NOMO-1 treated with DMSO at 0.1 percent for 48 hours (cell line): ENCODE measurements around the gene LPIN2.
A peak's percentile ranks its signal among the peaks of the same experiment; 100 is the strongest.
"Not testable (repeated sequence)": the region's sequence is repeated elsewhere in the genome, so short reads cannot be mapped to it uniquely, and the experiment has no call there.

Experiments
- DNase-seq: peaks from one replicate; lab custom pipeline; 2025; ENCODE audit not compliant: unreplicated experiment; lab: John Stamatoyannopoulos, UW

The LPIN2 gene

DNA sequence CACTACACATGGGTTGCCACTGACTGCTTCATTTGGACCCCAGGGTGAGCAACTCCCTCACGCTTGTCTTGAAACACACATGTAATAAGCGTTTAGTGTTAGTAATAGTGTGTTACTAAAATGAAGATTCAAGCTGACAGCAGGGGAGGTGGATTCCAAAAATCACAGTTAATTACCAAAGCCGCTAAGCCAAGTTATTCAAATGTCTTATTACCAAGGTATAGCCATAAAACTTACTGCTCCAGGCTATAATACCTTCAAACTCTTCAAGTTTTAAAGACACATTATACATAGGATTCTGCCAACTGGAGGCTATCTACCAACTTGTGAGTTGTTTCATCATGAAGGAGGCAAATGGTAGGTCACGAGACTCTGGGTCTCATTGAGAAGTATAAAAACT, 2.9 kb downstream of the LPIN2 start:
- no peak for DNase-seq

DNA sequence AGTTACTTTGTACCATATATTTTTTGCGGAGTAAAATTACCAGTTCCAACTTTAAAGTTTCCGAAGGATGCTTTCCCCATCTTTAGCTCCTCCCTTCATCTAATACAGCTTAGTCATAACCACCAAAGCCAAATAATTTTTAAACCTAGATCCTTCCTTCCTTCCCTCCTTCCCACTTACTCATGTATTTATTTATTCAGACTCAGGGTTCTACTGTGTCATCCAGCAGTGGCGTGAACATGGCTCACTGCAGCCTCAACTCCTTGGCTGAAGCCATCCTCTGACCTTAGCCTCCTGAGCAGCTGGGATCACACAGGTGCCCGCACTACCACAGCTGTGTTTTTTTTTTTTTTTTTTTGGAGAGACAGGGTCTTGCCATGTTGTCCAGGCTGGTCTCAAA, 4.4 kb downstream of the LPIN2 start:
- DNase-seq = no peak

- DNase-seq = no peak
These were observed 5.5 kb downstream of the LPIN2 start for GRCh38 chr18:3007491-3007890.

DNA sequence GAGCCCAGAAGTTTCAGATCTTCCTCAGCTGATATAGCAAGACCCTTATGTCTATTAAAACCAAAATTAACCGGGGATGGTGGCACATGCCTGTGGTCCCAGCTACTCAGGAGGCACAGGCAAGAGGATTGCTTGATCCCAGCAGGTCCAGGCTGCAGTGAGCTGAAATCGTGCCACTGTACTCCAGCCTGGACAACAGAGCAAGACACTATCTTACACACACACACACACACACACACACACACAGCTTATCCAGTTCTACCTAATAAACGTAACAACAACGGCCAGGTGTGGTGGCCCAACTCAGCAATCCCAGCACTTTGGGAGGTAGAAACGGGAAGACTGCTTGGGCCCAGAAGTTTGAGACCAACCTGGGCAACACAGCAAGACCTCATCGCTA, 7.5 kb downstream of the LPIN2 start:
- DNase-seq = no peak

- not testable (repeated sequence) for DNase-seq
These were observed 9.2 kb downstream of the LPIN2 start for GRCh38 chr18:3003766-3004165.

- no peak for DNase-seq
These were observed 10.2 kb downstream of the LPIN2 start for GRCh38 chr18:3002732-3003131.

GRCh38 chr18:2998644-2999043, 14.3 kb downstream of the LPIN2 start:
- DNase-seq = no peak

DNA sequence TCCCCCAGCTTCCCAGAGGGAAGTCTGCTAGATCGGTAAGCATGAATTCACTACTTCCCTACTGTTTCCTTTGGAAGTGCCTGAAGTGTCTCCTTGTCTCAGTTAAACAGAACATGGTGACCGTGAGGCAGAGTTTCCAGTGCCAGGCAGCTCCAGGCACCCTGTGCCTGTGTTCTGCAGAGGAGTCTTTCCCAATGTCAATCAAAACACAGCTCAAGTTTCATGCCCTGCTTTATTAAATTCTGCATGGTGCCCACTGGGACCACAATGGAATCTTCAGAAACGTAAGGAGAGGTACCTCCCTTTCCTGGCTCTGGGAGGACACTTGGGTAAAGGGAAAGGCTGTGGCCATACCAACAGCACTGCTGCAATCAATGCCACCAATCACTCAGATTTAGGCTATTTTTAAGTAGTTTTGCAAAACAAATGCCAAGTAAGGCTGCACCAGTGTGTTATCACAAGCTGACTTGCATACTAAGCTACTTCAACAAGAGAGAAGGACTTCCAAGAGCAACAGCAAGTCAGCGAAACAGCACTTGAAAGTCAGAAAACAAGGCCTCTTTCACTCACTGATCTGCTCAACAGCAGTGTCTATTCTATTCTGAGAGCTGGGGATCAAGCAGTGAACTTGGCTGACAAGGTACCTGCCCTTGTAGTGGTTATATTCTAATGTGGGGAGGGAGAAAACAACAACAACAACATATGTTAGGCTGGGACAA, 14.9 kb downstream of the LPIN2 start:
- no peak for DNase-seq

GRCh38 chr18:2997429-2997828, 15.5 kb downstream of the LPIN2 start:
- no peak for DNase-seq

GRCh38 chr18:2994603-2995432, 18.1 kb downstream of the LPIN2 start:
- DNase-seq = no peak

DNA sequence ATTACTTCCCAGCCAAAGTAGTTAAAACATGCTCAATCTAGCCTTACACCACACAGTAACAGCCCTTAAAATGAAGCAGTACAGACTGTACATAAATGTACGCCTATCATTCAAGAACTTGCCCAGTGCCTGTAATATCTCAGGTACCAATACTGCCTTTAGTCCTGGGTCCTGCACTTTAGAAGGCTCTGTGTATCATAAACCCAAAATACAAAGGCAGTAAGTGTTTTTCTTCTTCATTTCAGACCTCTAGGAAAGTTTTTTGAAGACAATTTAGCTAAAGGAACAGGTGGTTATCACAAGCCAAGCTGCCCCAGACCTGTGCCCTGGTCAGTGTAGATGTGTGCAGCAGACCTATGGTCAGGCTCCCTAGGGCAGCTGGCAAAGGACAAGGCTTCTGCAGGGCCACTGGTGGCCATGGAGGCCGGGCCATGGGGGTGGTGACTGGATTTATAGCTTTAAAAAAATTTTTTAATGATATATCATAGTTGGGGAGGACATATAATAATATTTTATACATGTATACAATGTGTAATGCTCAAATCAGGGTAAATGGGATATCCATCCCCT, 18.8 kb downstream of the LPIN2 start:
- DNase-seq = no peak

GRCh38 chr18:2992995-2993877, 19.7 kb downstream of the LPIN2 start:
- no peak for DNase-seq

GRCh38 chr18:2990956-2991640, 21.8 kb downstream of the LPIN2 start:
- no peak for DNase-seq

- DNase-seq = no peak
These were observed 24.8 kb downstream of the LPIN2 start for GRCh38 chr18:2987876-2988790.

- DNase-seq = no peak
These were observed 26.6 kb downstream of the LPIN2 start for GRCh38 chr18:2986150-2986865.

DNA sequence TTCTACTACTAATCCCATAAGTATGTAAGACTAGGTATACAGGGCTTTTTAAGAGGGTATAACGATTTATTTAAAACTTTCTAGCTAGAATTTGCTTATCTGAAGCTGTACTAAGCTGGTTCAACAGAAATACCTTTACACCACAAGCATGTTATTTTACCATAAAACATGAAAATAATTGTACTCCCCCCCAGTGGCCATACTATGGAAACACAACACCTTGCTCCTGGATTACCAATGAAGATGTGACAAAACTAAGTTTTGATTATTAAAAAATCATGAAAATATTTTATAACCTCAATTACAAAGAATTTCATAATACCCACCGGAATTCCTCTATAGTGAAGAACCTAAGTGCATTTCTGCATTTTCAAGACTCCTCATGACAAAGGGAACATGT, 27.3 kb downstream of the LPIN2 start:
- DNase-seq = peak; percentile 43

DNA sequence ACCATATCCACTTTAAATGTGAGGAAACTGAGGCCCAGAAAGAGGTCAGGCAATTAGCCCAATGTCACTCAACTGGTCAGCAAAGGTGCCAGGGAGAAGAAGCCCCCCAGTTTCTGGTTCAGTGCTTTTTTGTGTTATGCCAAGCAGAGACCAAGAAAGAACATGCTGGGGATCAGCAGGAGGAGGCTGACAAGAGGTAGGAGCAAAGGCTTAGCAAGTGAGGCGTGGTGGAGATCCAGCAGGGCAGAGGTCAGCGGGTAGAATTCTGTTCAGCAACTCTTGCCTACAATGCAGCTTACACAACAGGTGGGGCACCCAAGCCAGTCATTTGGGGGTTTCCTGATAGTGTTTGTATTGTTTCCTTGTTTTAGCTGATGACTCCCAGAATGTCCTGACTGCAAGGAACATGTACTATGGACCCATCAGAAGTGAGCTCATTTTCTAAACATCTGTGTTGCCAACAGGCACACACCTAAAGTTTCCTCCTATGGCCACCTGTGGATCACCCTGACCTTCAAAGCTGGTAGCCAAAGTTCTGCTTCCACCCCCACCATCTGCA, 28.2 kb downstream of the LPIN2 start:
- no peak for DNase-seq

DNA sequence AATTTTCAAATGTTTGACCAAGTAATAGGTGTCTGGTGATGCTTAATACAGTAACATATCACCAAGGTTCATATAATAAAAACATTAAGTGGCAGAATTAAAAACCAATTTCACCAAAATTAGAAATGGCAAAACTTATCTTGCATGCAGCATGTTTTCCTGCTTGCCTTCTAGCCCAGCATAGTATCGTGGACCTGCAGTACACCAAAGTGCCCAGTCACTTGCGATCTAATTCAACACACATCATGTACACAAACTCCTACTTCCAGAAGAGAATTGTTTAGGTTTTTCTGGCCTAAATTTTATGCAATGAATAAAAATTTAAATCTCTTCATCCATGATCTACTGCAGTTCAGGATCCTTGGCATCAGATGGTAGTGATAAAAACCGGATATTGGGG, 28.9 kb downstream of the LPIN2 start:
- no peak for DNase-seq

- DNase-seq = no peak
These were observed 29.6 kb downstream of the LPIN2 start for GRCh38 chr18:2983296-2983695.
